Neural cell (in vitro differentiated cells): ENCODE measurements around the gene NISCH. TPM values are rescaled to one million over a fixed set of nuclear protein-coding genes. Genes with fewer than 3 reads are reported as not detected.

ENCODE experiments used
- H2AFZ ChIP-seq: fragments of 200-600, 300-800 bp; sonication (generic), shearing (Covaris generic); 2 replicates; pipeline ENCODE4 v1.6.0; 2014; ENCODE audit warnings: low read depth, mild to moderate bottlenecking, antibody characterized with exemption, low read length, moderate library complexity
- H3F3A ChIP-seq: fragments of 200-600 bp; shearing (Covaris generic); 2 replicates; pipeline ENCODE4 v1.6.1; 2016; ENCODE audit warnings: mild to moderate bottlenecking, moderate library complexity, mixed read lengths, antibody characterized with exemption, low read length; ENCODE audit not compliant: insufficient read depth, poor library complexity, severe bottlenecking
- H3K27ac ChIP-seq: fragments of 200-600, 300-800 bp; sonication (generic), shearing (Covaris generic); 2 replicates; pipeline ENCODE4 v1.5.1; 2014; ENCODE audit warnings: mild to moderate bottlenecking, low read length, moderate library complexity
- H3K27me3 ChIP-seq: fragments of 300-800, 200-600 bp; sonication (generic), shearing (Covaris generic); 2 replicates; pipeline ENCODE4 v1.6.0; 2014; ENCODE audit warnings: mild to moderate bottlenecking, low read depth, low read length, moderate library complexity; ENCODE audit not compliant: insufficient read depth
- H3K36me3 ChIP-seq: fragments of 300-800, 200-600 bp; sonication (generic), shearing (Covaris generic); 2 replicates; pipeline ENCODE4 v1.5.1; 2014; ENCODE audit warnings: mild to moderate bottlenecking, antibody characterized with exemption, low read length, moderate library complexity; ENCODE audit not compliant: insufficient read depth
- H3K4me2 ChIP-seq: fragments of 300-800, 200-600 bp; sonication (generic), shearing (Covaris generic); 2 replicates; pipeline ENCODE4 v1.6.0; 2014; ENCODE audit warnings: mild to moderate bottlenecking, low read length
- H3K4me3 ChIP-seq: fragments of 300-800, 200-600 bp; sonication (generic), shearing (Covaris generic); 2 replicates; pipeline ENCODE4 v1.5.1; 2014; ENCODE audit warnings: mild to moderate bottlenecking, low read length, moderate library complexity
- H3K79me2 ChIP-seq: fragments of 200-600 bp; shearing (Covaris generic); replicated peaks from 2 replicates; pipeline ENCODE4 v1.6.0; 2014; ENCODE audit warnings: mild to moderate bottlenecking, low read length, moderate library complexity; ENCODE audit not compliant: insufficient read depth
- H3K9ac ChIP-seq: fragments of 300-800, 200-600 bp; sonication (generic), shearing (Covaris generic); 2 replicates; pipeline ENCODE4 v1.6.1; 2016; ENCODE audit warnings: mild to moderate bottlenecking, low read length, mixed read lengths
- H3K9me2 ChIP-seq: fragments of 200-600 bp; shearing (Covaris generic); 2 replicates; pipeline ENCODE4 v1.6.1; 2016; ENCODE audit warnings: mild to moderate bottlenecking, low read length, mixed read lengths; ENCODE audit not compliant: insufficient read depth
- H3K9me3 ChIP-seq: fragments of 200-600, 300-800 bp; sonication (generic), shearing (Covaris generic); 2 replicates; pipeline ENCODE4 v1.6.1; 2016; ENCODE audit warnings: mild to moderate bottlenecking, mixed run types, low read length, moderate library complexity, mixed read lengths
- H4K20me1 ChIP-seq: fragments of 200-600 bp; shearing (Covaris generic); 2 replicates; pipeline ENCODE4 v1.6.1; 2016; ENCODE audit warnings: mild to moderate bottlenecking, mixed run types; ENCODE audit not compliant: insufficient read depth
- CTCF ChIP-seq: fragments of 450-650 bp; IDR thresholded peaks from 2 replicates; pipeline ENCODE4 v1.5.1; 2014; ENCODE audit warnings: antibody characterized with exemption, mild to moderate bottlenecking, moderate library complexity; ENCODE audit not compliant: poor library complexity, severe bottlenecking
- EP300 ChIP-seq: fragments of 450-650 bp; conservative IDR thresholded peaks from 2 replicates; pipeline ENCODE4 v1.6.1; 2014; ENCODE audit warnings: antibody characterized with exemption, mild to moderate bottlenecking, moderate library complexity; ENCODE audit not compliant: poor library complexity, severe bottlenecking
- EZH2 ChIP-seq: fragments of 200-600, 300-800 bp; shearing (Covaris generic), sonication (generic); IDR thresholded peaks from 2 replicates; pipeline ENCODE4 v1.6.1; 2014; ENCODE audit warnings: antibody characterized with exemption, low read length, borderline replicate concordance, mild to moderate bottlenecking; ENCODE audit not compliant: insufficient read depth, poor library complexity, severe bottlenecking
- MXI1 ChIP-seq: fragments of 450-650 bp; conservative IDR thresholded peaks from 2 replicates; pipeline ENCODE4 v1.6.1; 2014; ENCODE audit warnings: antibody characterized with exemption, mild to moderate bottlenecking; ENCODE audit not compliant: poor library complexity, severe bottlenecking
- POLR2AphosphoS5 ChIP-seq: IDR thresholded peaks from 2 replicates; pipeline ENCODE4 v1.6.1; 2012
- RAD21 ChIP-seq: fragments of 450-650 bp; conservative IDR thresholded peaks from 2 replicates; pipeline ENCODE4 v1.6.1; 2014; ENCODE audit warnings: antibody characterized with exemption, mild to moderate bottlenecking, moderate library complexity
- REST ChIP-seq: IDR thresholded peaks from 2 replicates; pipeline ENCODE4 v1.6.1; 2012; ENCODE audit warnings: borderline replicate concordance
- SMC3 ChIP-seq: fragments of 450-650 bp; conservative IDR thresholded peaks from 2 replicates; pipeline ENCODE4 v1.6.1; 2014; ENCODE audit warnings: antibody characterized with exemption, mild to moderate bottlenecking, moderate library complexity; ENCODE audit not compliant: poor library complexity
- TAF1 ChIP-seq: IDR thresholded peaks from 2 replicates; pipeline ENCODE4 v1.6.1; 2012; ENCODE audit warnings: low read depth
- polyA plus RNA-seq: library from polyadenylated mRNA; depleted of rRNA; stranded (reverse); fragments of >200 nt; gene quantifications from 2 replicates; pipeline ENCODE4 v1.2.3, GENCODE V29; 2014

NISCH gene
- polyA plus RNA-seq, 1 donor from 2014 or later, result 88.9 TPM

GRCh38 chr3:52512105-52512504 is 56.7 kb downstream of the NISCH start:
- no peaks in the 10 kb centered on the region for H3K79me2 ChIP-seq
- TF ChIP-seq EZH2 (no peak), TAF1 (no peak), REST (no peak), POLR2AphosphoS5 (no peak), RAD21 (no peak), CTCF (no peak), MXI1 (no peak), SMC3 (no peak), EP300 (no peak)
- H3K9ac ChIP-seq, result no peak overlapping the region
- H3K4me2 ChIP-seq, result no peak overlapping the region
- H2AFZ ChIP-seq, result no peak overlapping the region
- no peaks in the 10 kb centered on the region for H3F3A ChIP-seq
- no peak overlapping the region for H3K27ac ChIP-seq
- H3K9me3 ChIP-seq, result no peaks in the 10 kb centered on the region
- H3K27me3 ChIP-seq, result no peaks in the 10 kb centered on the region
- H3K36me3 ChIP-seq, result no peaks in the 10 kb centered on the region
- no peaks in the 10 kb centered on the region for H4K20me1 ChIP-seq
- H3K4me3 ChIP-seq, result no peak overlapping the region
- no peaks in the 10 kb centered on the region for H3K9me2 ChIP-seq

GRCh38 chr3:52512727-52513126 is 57.3 kb downstream of the NISCH start:
- H3K27ac ChIP-seq, result no peak overlapping the region
- H3F3A ChIP-seq, result no peaks in the 10 kb centered on the region
- no peaks in the 10 kb centered on the region for H4K20me1 ChIP-seq
- H3K9ac ChIP-seq, result no peak overlapping the region
- H3K9me3 ChIP-seq, result no peaks in the 10 kb centered on the region
- TF ChIP-seq CTCF (no peak), MXI1 (no peak), REST (no peak), RAD21 (no peak)
- H3K36me3 ChIP-seq, result no peaks in the 10 kb centered on the region
- no peaks in the 10 kb centered on the region for H3K79me2 ChIP-seq
- H3K4me3 ChIP-seq, result no peak overlapping the region
- no peaks in the 10 kb centered on the region for H3K9me2 ChIP-seq
- H3K4me2 ChIP-seq, result no peak overlapping the region
- no peak overlapping the region for H2AFZ ChIP-seq
- no peaks in the 10 kb centered on the region for H3K27me3 ChIP-seq
